Activated naive CD8-positive, alpha-beta T cell treated with anti-CD3 and anti-CD28 coated beads, Interleukin-2, amount 50 U/mL, for 16 hours (primary cell): ENCODE measurements around the gene TPO.
"Not testable (repeated sequence)": the region's sequence is repeated elsewhere in the genome, so short reads cannot be mapped to it uniquely, and the experiment has no call there.

Experiments used
- DNase-seq: peaks from one replicate; pipeline ENCODE4 v3.0.0-alpha.2; 2020; ENCODE audit warnings: low read depth, low spot score

TPO gene

GRCh38 chr2:1483551-1483950 lies 70.3 kb downstream of the TPO start:
- DNase-seq = no peak

GRCh38 chr2:1484131-1484884 lies 71.0 kb downstream of the TPO start:
- no peak for DNase-seq

GRCh38 chr2:1486670-1487069 lies 73.4 kb downstream of the TPO start:
- DNase-seq = no peak

GRCh38 chr2:1487758-1488157 lies 74.5 kb downstream of the TPO start:
- DNase-seq = no peak

GRCh38 chr2:1488181-1488671 lies 75.0 kb downstream of the TPO start:
- no peak for DNase-seq

- no peak for DNase-seq
Measured at GRCh38 chr2:1488851-1489250, 75.6 kb downstream of the TPO start.

- no peak for DNase-seq
Measured at GRCh38 chr2:1489486-1489885, 76.2 kb downstream of the TPO start.

- not testable (repeated sequence) for DNase-seq
Measured at GRCh38 chr2:1490381-1490780, 77.1 kb downstream of the TPO start.

- DNase-seq = no peak
Measured at GRCh38 chr2:1491751-1492150, 78.5 kb downstream of the TPO start.

- not testable (repeated sequence) for DNase-seq
Measured at GRCh38 chr2:1492231-1492630, 79.0 kb downstream of the TPO start.

GRCh38 chr2:1492711-1493430 lies 79.6 kb downstream of the TPO start:
- DNase-seq = no peak

- DNase-seq = no peak
Measured at GRCh38 chr2:1493431-1494126, 80.3 kb downstream of the TPO start.

GRCh38 chr2:1494257-1494656 lies 81.0 kb downstream of the TPO start:
- DNase-seq = no peak

GRCh38 chr2:1494906-1495305 lies 81.6 kb downstream of the TPO start:
- DNase-seq = no peak

- no peak for DNase-seq
Measured at GRCh38 chr2:1495676-1496358, 82.6 kb downstream of the TPO start.

- no peak for DNase-seq
Measured at GRCh38 chr2:1496359-1496821, 83.1 kb downstream of the TPO start.

- DNase-seq = no peak
Measured at GRCh38 chr2:1497122-1497611, 83.9 kb downstream of the TPO start.

GRCh38 chr2:1498176-1498575 lies 84.9 kb downstream of the TPO start:
- DNase-seq = no peak

- no peak for DNase-seq
Measured at GRCh38 chr2:1499033-1499795, 86.0 kb downstream of the TPO start.

GRCh38 chr2:1501038-1501851 lies 88.0 kb downstream of the TPO start:
- no peak for DNase-seq
